Fibroblast of skin of right quadriceps (primary cell): ENCODE results near the gene PAM16.

ENCODE experiments used
- DNase-seq: peaks from one replicate; pipeline ENCODE4 v3.0.0-alpha.2; 2013

The PAM16 gene

GRCh38 chr16:4370570-4371356 is 19.6 kb upstream of the PAM16 start:
- DNase-seq, result peak; percentile 71

- no peak for DNase-seq
These were observed 19.0 kb upstream of the PAM16 start for GRCh38 chr16:4370151-4370550.

- DNase-seq, result no peak
These were observed 18.0 kb upstream of the PAM16 start for GRCh38 chr16:4369007-4369733.

- DNase-seq, result no peak
These were observed 16.3 kb upstream of the PAM16 start for GRCh38 chr16:4367393-4367856.

GRCh38 chr16:4366016-4366415 is 14.9 kb upstream of the PAM16 start:
- no peak for DNase-seq

- DNase-seq, result no peak
These were observed 14.5 kb upstream of the PAM16 start for GRCh38 chr16:4365615-4366014.

GRCh38 chr16:4365014-4365406 is 13.9 kb upstream of the PAM16 start:
- DNase-seq, result no peak

GRCh38 chr16:4364196-4365013 is 13.3 kb upstream of the PAM16 start:
- no peak for DNase-seq

GRCh38 chr16:4362476-4363135 is 11.5 kb upstream of the PAM16 start:
- DNase-seq, result no peak

- no peak for DNase-seq
These were observed 10.8 kb upstream of the PAM16 start for GRCh38 chr16:4361944-4362311.

GRCh38 chr16:4361033-4361943 is 10.2 kb upstream of the PAM16 start:
- DNase-seq, result no peak

GRCh38 chr16:4360538-4361021 is 9.5 kb upstream of the PAM16 start:
- peak; percentile 38 for DNase-seq

- DNase-seq, result no peak
These were observed 8.8 kb upstream of the PAM16 start for GRCh38 chr16:4359914-4360313.

- DNase-seq, result peak; percentile 31
These were observed 7.9 kb upstream of the PAM16 start for GRCh38 chr16:4358831-4359561.

- DNase-seq, result no peak
These were observed 7.1 kb upstream of the PAM16 start for GRCh38 chr16:4358236-4358635.

GRCh38 chr16:4356820-4357219 is 5.7 kb upstream of the PAM16 start:
- no peak for DNase-seq

- no peak for DNase-seq
These were observed 3.6 kb upstream of the PAM16 start for GRCh38 chr16:4354512-4355409.

- DNase-seq, result no peak
These were observed 2.6 kb upstream of the PAM16 start for GRCh38 chr16:4353675-4354074.

GRCh38 chr16:4352843-4353242 is 1.7 kb upstream of the PAM16 start:
- no peak for DNase-seq

- DNase-seq, result peak; percentile 70
These were observed 759 bp upstream of the PAM16 start for GRCh38 chr16:4351880-4352279.
